ENCODE measurements around the gene SLC25A6.
"Not testable (repeated sequence)": the region's sequence is repeated elsewhere in the genome, so short reads cannot be mapped to it uniquely, and the experiment has no call there.

SLC25A6 gene

DNA sequence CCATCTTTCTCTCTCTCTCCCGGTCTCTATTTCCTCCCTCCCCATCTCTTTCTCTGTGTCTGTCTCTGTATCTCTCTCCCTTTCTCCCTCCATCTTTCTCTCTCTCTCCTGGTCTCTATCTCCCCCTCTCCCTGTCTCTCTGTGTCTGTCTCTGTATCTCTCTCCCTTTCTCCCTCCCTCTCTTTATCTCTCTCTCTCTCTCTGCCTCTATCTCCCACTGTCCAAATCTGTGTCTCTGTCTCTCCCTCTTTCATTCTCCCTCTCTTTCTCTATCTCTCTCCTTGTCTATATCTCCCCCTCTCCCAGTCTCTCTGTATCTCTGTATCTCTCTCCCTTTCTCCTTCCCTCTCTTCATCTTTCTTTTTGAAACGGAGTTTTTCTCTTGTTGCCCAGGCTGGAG is 31.7 kb downstream of the SLC25A6 start:
- TF ChIP-seq POLR2A (IDR thresholded peaks at IDR 0.05; ENCODE audit: low read depth, low read length), result no peak
- FAIRE-seq (no peak), DNase-seq (ENCODE audit: insufficient read length, low spot score) (no peak)

DNA sequence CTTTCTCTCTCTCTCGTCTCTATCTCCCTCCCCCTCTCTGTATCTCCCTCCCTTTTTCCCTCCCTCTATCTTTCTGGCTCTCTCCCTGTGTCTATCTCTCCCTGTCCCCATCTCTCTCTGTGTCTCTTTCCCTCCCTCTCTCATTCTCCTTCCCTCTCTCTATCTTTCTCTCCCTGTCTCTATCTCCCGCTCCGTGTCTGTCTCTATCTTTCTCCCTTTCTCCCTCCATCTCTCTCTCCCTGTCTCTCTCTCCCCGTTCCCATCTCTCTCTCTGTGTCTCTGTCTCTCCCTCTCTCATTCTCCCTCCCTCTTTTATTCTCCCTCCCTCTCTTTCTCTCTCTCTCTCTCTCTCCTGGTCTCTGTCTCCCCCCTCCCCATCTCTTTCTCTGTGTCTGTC is 32.4 kb downstream of the SLC25A6 start:
- FAIRE-seq, result no peak
- TF ChIP-seq POLR2A (IDR thresholded peaks at IDR 0.05; ENCODE audit: low read depth, low read length), result no peak
- no peak for DNase-seq (ENCODE audit: insufficient read length, low spot score)

DNA sequence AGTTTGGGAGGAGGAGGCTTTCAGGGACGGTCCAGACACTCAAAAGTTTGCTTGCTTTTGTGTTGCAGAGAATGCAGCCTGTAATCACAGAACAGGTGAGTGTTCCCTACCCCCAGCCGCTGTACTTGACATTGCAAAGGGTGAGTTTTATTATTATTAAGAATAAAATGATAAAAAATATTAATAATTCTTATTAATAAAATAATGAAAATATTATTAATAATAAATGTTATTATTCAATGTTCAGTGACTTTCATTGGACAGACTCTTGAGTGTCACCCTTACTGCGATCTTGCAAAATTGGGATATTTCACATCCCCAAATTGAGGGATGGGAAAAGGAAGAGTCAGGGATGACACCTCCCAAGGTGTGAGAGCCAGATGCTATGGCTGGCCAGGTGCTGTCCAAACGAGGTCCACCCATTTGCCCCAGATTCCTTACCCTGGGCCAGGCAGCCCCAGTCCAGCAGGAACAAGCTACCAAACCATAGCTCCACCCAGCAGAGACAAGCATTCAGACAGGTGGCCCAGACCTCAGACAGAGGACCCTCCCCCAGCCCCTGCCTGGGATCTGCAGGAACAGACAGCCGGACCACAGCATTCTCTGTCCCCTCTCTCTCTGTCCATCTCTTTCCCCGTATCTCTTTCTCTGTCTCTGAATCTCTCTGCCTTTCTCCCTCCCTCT is 33.0 kb downstream of the SLC25A6 start:
- no peak for TF ChIP-seq POLR2A (IDR thresholded peaks at IDR 0.05; ENCODE audit: low read depth, low read length)
- DNase-seq (ENCODE audit: insufficient read length, low spot score) (no peak), FAIRE-seq (no peak)

GRCh38 chrX:1357993-1358392 is 33.9 kb downstream of the SLC25A6 start:
- no peak for TF ChIP-seq POLR2A (IDR thresholded peaks at IDR 0.05; ENCODE audit: low read depth, low read length)
- FAIRE-seq (no peak), DNase-seq (ENCODE audit: insufficient read length, low spot score) (no peak)

- DNase-seq (ENCODE audit: insufficient read length, low spot score) (no peak), FAIRE-seq (no peak)
- TF ChIP-seq POLR2A (IDR thresholded peaks at IDR 0.05; ENCODE audit: low read depth, low read length), result no peak
Measured at GRCh38 chrX:1355131-1356046, 36.5 kb downstream of the SLC25A6 start.

- DNase-seq (ENCODE audit: insufficient read length, low spot score) (no peak), FAIRE-seq (no peak)
- no peak for TF ChIP-seq POLR2A (IDR thresholded peaks at IDR 0.05; ENCODE audit: low read depth, low read length)
Measured at GRCh38 chrX:1354036-1355019, 37.6 kb downstream of the SLC25A6 start.

GRCh38 chrX:1351981-1352714 is 39.8 kb downstream of the SLC25A6 start:
- TF ChIP-seq POLR2A (IDR thresholded peaks at IDR 0.05; ENCODE audit: low read depth, low read length), result no peak
- FAIRE-seq (no peak), DNase-seq (ENCODE audit: insufficient read length, low spot score) (no peak)

DNA sequence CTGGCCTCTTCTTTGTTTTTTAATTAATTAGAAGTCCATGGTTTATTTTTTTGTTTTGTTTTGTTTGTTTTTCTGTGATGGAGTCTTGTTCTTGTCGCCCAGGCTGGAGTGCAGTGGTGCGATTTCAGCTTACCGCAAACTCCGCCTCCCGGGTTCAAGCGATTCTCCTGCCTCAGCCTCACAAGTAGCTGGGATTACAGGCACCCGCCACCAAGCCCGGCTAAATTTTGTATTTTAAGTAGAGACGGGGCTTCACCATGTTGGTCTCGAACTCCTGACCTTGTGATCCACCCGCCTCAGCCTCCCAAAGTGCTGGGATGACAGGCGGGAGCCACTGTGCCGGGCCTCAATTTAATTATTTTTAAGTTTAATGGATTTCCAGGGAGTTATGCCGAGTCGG is 42.3 kb downstream of the SLC25A6 start:
- not testable (repeated sequence) for DNase-seq (ENCODE audit: insufficient read length, low spot score); FAIRE-seq

DNA sequence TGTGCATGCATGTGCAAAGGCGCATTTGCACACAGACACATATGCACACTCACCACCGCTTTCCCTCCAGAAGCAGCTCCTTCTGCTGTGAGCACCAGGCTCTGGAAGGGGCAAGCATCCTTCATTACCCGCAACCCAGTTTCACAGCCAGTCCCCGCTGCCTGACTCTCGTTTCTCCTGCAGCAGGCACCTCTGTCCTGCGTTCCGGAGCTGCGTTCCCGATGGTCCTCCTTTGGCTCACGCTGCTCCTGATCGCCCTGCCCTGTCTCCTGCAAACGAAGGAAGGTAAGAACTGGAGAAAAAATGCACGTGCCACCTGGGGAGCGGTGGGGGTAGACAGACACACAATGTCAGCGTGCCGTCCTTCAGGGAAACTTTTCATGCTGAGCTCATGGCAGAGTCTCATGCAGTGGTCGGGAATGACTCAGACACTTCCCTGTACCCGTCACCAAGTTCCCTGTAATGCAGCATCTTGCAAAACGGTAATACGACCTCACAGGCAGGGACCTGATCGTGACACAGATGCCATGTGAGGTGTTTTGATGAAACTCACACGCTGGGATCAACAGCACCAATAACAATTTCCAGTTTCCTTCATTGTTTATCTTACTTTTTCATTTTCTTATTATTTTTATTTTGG is 50.2 kb downstream of the SLC25A6 start:
- DNase-seq (ENCODE audit: insufficient read length, low spot score), result no peak
- FAIRE-seq, result no peak
- TF ChIP-seq POLR2A (IDR thresholded peaks at IDR 0.05; ENCODE audit: low read depth, low read length), result no peak

- no peak for TF ChIP-seq POLR2A (IDR thresholded peaks at IDR 0.05; ENCODE audit: low read depth, low read length)
- FAIRE-seq, result no peak
Measured at GRCh38 chrX:1336948-1337779, 54.7 kb downstream of the SLC25A6 start.

GRCh38 chrX:1336331-1336943 is 55.5 kb downstream of the SLC25A6 start, which contains the start of gene IL3RA:
TSS of gene IL3RA (plus strand) at chrX:1336785. CDS start at chrX:1341766, 4,981 bp downstream.
- DNase-seq (ENCODE audit: insufficient read length, low spot score), result no peak
- FAIRE-seq, result no peak
- no peak for TF ChIP-seq POLR2A (IDR thresholded peaks at IDR 0.05; ENCODE audit: low read depth, low read length)

More at GRCh38 chrX:1336948-1337779, 54.7 kb downstream of the SLC25A6 start:
- DNase-seq (ENCODE audit: insufficient read length, low spot score), result no peak

Data from H54 (cell line).